Endothelial cell of umbilical vein (primary cell): Measurements from ENCODE around the gene SOX18. TPM values are rescaled to one million over a fixed set of nuclear protein-coding genes. Genes with fewer than 3 reads are reported as not detected.

Source experiments
- BruUV-seq: library from RNA; stranded (reverse); fragments of 400-500 nt; replicated peaks from 2 replicates; lab custom pipeline; 2021; lab: Mats Ljungman, UMichigan
- CTCF ChIA-PET: fragments of 300-600, 350-600 bp; sonication (Branson Sonifier 250); formaldehyde crosslinking; loops from one replicate; lab custom pipeline; 2021; ENCODE audit warnings: antibody characterized with exemption, inconsistent platforms; lab: Charles Lee
- POLR2A ChIA-PET: fragments of 300-600, 350-600 bp; sonication (Branson Sonifier 250); formaldehyde crosslinking; loops from one replicate; lab custom pipeline; 2021; ENCODE audit warnings: antibody characterized with exemption, inconsistent platforms; lab: Charles Lee
- DNase-seq: peaks from one replicate; pipeline ENCODE4 v3.0.0-alpha.2; 2011; ENCODE audit warnings: low read depth, low spot score
- FAIRE-seq: peaks from 2 replicates; lab custom pipeline; 2011; peaks lifted over from hg19 to GRCh38; lab: Jason Lieb, UNC
- H2AFZ ChIP-seq: 2 replicates; pipeline ENCODE4 v1.6.0; 2012; ENCODE audit warnings: low read depth, low read length, control low read depth, inconsistent platforms
- H3K27ac ChIP-seq: 2 replicates; pipeline ENCODE4 v1.5.1; 2011; ENCODE audit warnings: low read depth, mild to moderate bottlenecking, control low read depth, low read length, moderate library complexity; ENCODE audit not compliant: insufficient read depth
- H3K27me3 ChIP-seq, 2 experiments: 2 replicates each; pipeline versions ENCODE4 v1.6.0 to v1.6.1; 2011; ENCODE audit warnings: low read length in 2 of 2, mixed read lengths in 1 of 2; ENCODE audit not compliant: control insufficient read depth in 2 of 2, insufficient read depth in 2 of 2
- H3K36me3 ChIP-seq, 2 experiments: 2 replicates in 1 of 2; 3 replicates in 1 of 2; pipeline ENCODE4 v1.5.1; 2011; ENCODE audit warnings: low read length in 2 of 2, mild to moderate bottlenecking in 1 of 2, moderate library complexity in 1 of 2; ENCODE audit not compliant: control insufficient read depth in 2 of 2, insufficient read depth in 2 of 2; ENCODE audit errors: extremely low read depth in 1 of 2
- H3K4me1 ChIP-seq: 3 replicates; pipeline ENCODE4 v1.5.1; 2011; ENCODE audit warnings: mild to moderate bottlenecking, low read length; ENCODE audit not compliant: control insufficient read depth, insufficient read depth; ENCODE audit errors: extremely low read depth
- H3K4me2 ChIP-seq: 2 replicates; pipeline ENCODE4 v1.6.1; 2011; ENCODE audit warnings: low read length, control low read depth, mixed read lengths; ENCODE audit not compliant: insufficient read depth
- H3K4me3 ChIP-seq, 3 experiments: fragments of 200-600 bp in 1 of 3; sonication (generic), shearing (Covaris generic) in 1 of 3; replicated peaks in 1 of 3; 2 replicates each; pipeline ENCODE4 v1.5.1; 2011 to 2016; ENCODE audit warnings: control low read depth in 3 of 3, low read length in 3 of 3, mild to moderate bottlenecking in 2 of 3, inconsistent platforms in 1 of 3, low read depth in 1 of 3, moderate library complexity in 1 of 3; ENCODE audit not compliant: insufficient read depth in 1 of 3
- H3K79me2 ChIP-seq: 2 replicates; pipeline ENCODE4 v1.6.0; 2012; ENCODE audit warnings: low read length, inconsistent platforms; ENCODE audit not compliant: control insufficient read depth, insufficient read depth
- H3K9ac ChIP-seq: replicated peaks from 2 replicates; pipeline ENCODE3; 2011; ENCODE audit warnings: low read length, control low read depth; ENCODE audit not compliant: insufficient read depth; ENCODE audit errors: extremely low read depth
- H3K9me1 ChIP-seq: replicated peaks from 3 replicates; pipeline ENCODE4 v1.6.0; 2011; ENCODE audit warnings: mild to moderate bottlenecking, low read length; ENCODE audit not compliant: control insufficient read depth, insufficient read depth; ENCODE audit errors: extremely low read depth
- H3K9me3 ChIP-seq: replicated peaks from 2 replicates; pipeline ENCODE4 v1.5.1; 2012; ENCODE audit warnings: low read length, inconsistent platforms; ENCODE audit not compliant: control insufficient read depth, insufficient read depth
- H4K20me1 ChIP-seq: replicated peaks from 2 replicates; pipeline ENCODE3; 2011; ENCODE audit warnings: mild to moderate bottlenecking, low read length; ENCODE audit not compliant: control insufficient read depth, insufficient read depth; ENCODE audit errors: extremely low read depth
- CTCF ChIP-seq, 2 donors: IDR thresholded peaks; 1 replicate in 1 of 2; 2 replicates in 1 of 2; pipeline ENCODE4 v1.5.1; 2011; ENCODE audit warnings: low read length in 2 of 2, mild to moderate bottlenecking in 2 of 2, moderate library complexity in 2 of 2, control low read depth in 1 of 2, inconsistent platforms in 1 of 2, low read depth in 1 of 2; ENCODE audit not compliant: insufficient read depth in 1 of 2; ENCODE audit errors: extremely low read depth in 1 of 2
- EZH2 ChIP-seq: IDR thresholded peaks from 2 replicates; pipeline ENCODE4 v1.6.1; 2012; ENCODE audit warnings: borderline replicate concordance, low read depth, mild to moderate bottlenecking, moderate library complexity, low read length, inconsistent platforms; ENCODE audit not compliant: severe bottlenecking
- FOS ChIP-seq: IDR thresholded peaks from 2 replicates; pipeline ENCODE4 v1.6.1; 2011; ENCODE audit warnings: mild to moderate bottlenecking, low read length, moderate library complexity, borderline replicate concordance; ENCODE audit not compliant: insufficient read depth
- GATA2 ChIP-seq: IDR thresholded peaks from 2 replicates; pipeline ENCODE4 v1.7.0; 2011; ENCODE audit warnings: low read depth, mild to moderate bottlenecking, moderate library complexity, mixed read lengths, low read length; ENCODE audit not compliant: insufficient read length, insufficient read depth
- JUN ChIP-seq: IDR thresholded peaks from 2 replicates; pipeline ENCODE4 v1.6.1; 2011; ENCODE audit warnings: borderline replicate concordance, low read depth; ENCODE audit not compliant: insufficient read length, insufficient read depth
- MAX ChIP-seq: IDR thresholded peaks from 2 replicates; pipeline ENCODE4 v1.6.1; 2011; ENCODE audit not compliant: insufficient read depth, insufficient read length
- MYC ChIP-seq: IDR thresholded peaks from one replicate; pipeline ENCODE4 v1.6.1; 2011; ENCODE audit warnings: mild to moderate bottlenecking, low read depth, low read length
- POLR2A ChIP-seq: IDR thresholded peaks from 2 replicates; pipeline ENCODE4 v1.6.1; 2012; ENCODE audit warnings: low read depth, mild to moderate bottlenecking, control low read depth, low read length
- POLR2AphosphoS5 ChIP-seq: IDR thresholded peaks from 2 replicates; pipeline ENCODE4 v1.6.1; 2012; ENCODE audit warnings: low read depth, mild to moderate bottlenecking, control low read depth, low read length, moderate library complexity; ENCODE audit not compliant: insufficient read depth
- dilution Hi-C: fragments of 300-500 bp; cut with MboI; formaldehyde crosslinking; loops from one replicate; pipeline ENCODE4 v1.15.0; 2019; ENCODE audit warnings: low sequenced_read_pairs; ENCODE audit not compliant: extremely low pct_ligation_motif_present
- intact Hi-C: fragments of 100-400 bp; cut with micrococcal nuclease; formaldehyde crosslinking; loops from one replicate; pipeline ENCODE4 v1.10.0; 2022
- polyA plus RNA-seq, 4 experiments: library from polyadenylated mRNA; depleted of rRNA in 3 of 4; stranded (reverse) in 3 of 4; unstranded in 1 of 4; fragments of >200 nt; gene quantifications; 2 replicates each; pipeline versions ENCODE4 v1.2.1 to v1.2.3, GENCODE V29; 2011 to 2012; ENCODE audit warnings: missing spikeins in 1 of 4
- total RNA-seq: library from RNA; stranded (reverse); gene quantifications from 2 replicates; pipeline ENCODE4 v1.2.3, GENCODE V29; 2021

Gene SOX18
- total and polyA plus RNA-seq, 2 donors (not counting 3 experiments of a cell fraction or from before 2014, with no cell fraction given), result 20.9 to 175 TPM

GRCh38 chr20:64049878-64050260, 430 bp upstream of the SOX18 start:
- Histone ChIP-seq H4K20me1 (peaks cover 3% of the 10 kb centered on the region), H3K36me3 (peaks cover 9 to 13% of the 10 kb centered on the region in 2 experiments), H3K4me1 (peaks cover 75% of the 10 kb centered on the region), H3K27me3 (no peaks in the 10 kb centered on the region), H3K4me2 (peak overlapping the region; percentile 12), H3K9me1 (no peaks in the 10 kb centered on the region), H3K9ac (no peak overlapping the region), H2AFZ (peak overlapping the region; percentile 15), H3K27ac (peak overlapping the region; percentile 28), H3K4me3 (peak overlapping the region in 1 of 3 experiments; percentile 88), H3K79me2 (peaks cover 20% of the 10 kb centered on the region), H3K9me3 (no peaks in the 10 kb centered on the region)
- DNase-seq, result peak; percentile 49
- TF ChIP-seq POLR2AphosphoS5, result no peak
- TF ChIP-seq MAX, result no peak
- TF ChIP-seq MYC, result no peak
- TF ChIP-seq FOS, result no peak
- TF ChIP-seq CTCF (IDR thresholded peaks at IDR 0.05; ENCODE audit: extremely low read depth in 1 of 2, insufficient read depth in 1 of 2, low read depth in 1 of 2, low read length in 2 of 2), result no peak
- no peak for TF ChIP-seq EZH2
- no peak for TF ChIP-seq JUN
- no peak for TF ChIP-seq GATA2
- TF ChIP-seq POLR2A, result no peak
- BruUV-seq, result no TSS peak
- CTCF ChIA-PET, result interaction anchor here (0.7 to 15.2 kb wide), 2 partner anchors 11 to 30 kb away, joined by 3 to 412 read pairs; partner anchors contain the start of gene C20orf204
- dilution Hi-C loops, result no loop called here
- POLR2A ChIA-PET, result interaction anchor here (0.6 to 2.2 kb wide), 3 partner anchors 8 to 404 kb away, joined by 3 to 8 read pairs (median 4); no protein-coding TSS in a partner anchor
- FAIRE-seq, result no peak
- intact Hi-C loops, result loop anchor here (10.0 kb wide), 1 partner anchor 155 kb away; the partner anchor contains the start of gene DNAJC5
